GM19351 (cell line): ENCODE measurements around the gene ARSG.

Experiments
- ATAC-seq: cut with Tn5 transposase; IDR thresholded peaks from one replicate; pipeline ENCODE4 v1.9.1; 2021; ENCODE audit warnings: mild to moderate bottlenecking, moderate library complexity; ENCODE audit not compliant: unreplicated experiment

ARSG gene

GRCh38 chr17:68424203-68424602, 132.9 kb downstream of the ARSG start:
- no peak for ATAC-seq

DNA sequence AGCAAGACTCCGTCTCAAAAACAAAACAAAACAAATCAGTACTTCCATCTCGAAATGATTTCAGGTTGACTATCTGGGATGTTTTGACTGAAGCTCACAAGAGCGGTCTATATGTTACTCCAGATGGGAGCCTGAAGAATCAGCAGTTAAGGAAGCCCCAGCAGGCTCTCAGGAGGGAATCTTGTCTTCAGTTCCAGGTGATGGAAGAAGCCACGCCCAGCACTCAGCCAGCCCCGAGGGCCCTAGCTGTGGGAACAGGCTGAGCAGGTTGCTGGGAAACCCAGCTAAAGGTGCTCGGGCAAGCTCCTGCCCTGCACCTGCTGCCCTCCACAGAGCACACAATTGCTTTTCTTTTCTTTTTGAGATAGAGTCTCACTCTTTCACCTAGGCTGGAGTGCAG, 133.6 kb downstream of the ARSG start:
- ATAC-seq = no peak

DNA sequence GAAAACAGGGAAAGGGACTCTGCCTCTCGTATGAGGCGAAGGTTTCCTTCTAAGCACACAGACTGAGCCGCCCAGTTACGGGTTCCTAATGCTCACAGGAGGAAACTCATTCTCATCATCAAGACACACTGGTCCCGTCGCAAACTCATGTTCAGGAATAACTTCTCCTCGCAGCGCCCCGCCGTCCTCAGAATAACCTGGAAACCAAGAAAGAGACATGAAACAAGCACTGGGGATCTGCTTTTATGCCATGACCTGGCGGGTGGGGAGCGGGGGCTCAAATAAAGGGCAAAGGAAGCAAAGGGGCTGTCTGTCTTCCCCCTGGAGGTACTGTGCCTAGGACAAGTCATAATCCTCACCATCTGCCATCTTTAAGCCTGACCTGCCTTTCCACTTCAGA, 134.7 kb downstream of the ARSG start:
- no peak for ATAC-seq

DNA sequence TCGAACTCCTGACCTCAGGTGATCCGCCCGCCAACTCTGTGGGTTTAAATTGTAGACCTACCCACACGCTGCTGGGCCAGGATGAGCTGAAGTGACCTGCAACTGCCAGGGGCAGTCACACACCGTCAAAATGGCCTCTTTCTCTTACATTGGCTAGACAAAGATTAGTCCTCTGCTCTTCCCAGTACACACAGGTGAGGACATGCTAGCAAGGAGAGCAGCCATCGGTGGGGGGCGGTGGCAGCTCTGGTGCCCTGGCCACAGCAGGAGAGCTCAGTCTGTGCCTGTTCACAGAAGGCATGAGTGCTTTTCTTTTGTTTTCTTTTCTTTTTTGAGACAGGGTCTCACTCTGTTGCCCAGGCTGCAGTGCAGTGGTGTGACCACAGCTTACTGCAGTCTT, 136.3 kb downstream of the ARSG start:
- no peak for ATAC-seq

DNA sequence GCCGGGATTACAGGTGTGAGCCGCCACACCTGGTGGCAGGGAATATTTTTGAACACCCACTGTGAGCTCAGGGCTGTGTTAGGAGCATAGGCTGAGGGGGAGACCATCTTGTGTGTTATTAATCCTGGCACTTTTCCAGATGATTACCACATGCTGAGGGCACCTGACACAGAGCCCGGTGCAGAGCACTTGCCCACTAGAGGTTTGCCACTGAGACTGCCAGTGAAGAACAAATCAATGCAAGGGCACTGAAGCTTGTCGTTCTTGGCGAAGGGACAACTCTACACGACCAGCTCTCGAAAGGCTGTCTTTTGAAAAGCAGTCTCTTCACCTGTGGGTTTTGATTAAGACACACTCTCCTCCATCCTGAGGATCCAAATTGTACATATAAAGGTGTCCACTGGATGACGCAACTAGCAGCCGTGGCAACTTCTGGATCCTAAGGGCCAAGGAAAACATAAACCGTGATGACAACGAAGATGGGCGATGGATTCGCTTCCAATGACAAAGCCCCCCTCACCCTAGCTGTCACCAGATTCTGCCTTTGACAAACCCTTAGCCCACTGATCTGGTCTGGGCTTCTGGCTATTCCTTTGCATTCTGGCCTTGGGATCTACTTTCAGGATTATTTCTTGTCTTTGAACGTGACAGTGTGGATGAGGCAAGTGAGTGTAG, 137.3 kb downstream of the ARSG start:
- no peak for ATAC-seq

DNA sequence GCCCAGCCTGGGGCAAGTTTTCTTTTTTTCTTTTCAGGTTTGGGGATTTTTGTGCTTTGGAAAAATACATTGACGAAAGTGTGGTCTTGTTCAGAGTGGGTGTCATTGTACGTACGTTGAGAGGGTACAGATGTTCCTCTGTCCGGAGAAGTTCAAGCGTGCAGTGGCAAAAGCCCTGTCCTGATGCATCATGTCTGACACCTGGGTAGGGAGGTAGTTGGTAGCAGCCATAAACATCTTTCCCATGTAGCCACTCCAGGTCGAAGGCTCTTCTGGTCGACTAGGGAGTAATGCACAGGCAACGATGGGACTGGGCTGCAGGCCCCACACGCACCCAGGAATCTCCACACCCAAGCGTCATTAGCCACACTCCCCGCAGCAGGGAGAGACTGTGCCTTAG, 138.6 kb downstream of the ARSG start:
- no peak for ATAC-seq

DNA sequence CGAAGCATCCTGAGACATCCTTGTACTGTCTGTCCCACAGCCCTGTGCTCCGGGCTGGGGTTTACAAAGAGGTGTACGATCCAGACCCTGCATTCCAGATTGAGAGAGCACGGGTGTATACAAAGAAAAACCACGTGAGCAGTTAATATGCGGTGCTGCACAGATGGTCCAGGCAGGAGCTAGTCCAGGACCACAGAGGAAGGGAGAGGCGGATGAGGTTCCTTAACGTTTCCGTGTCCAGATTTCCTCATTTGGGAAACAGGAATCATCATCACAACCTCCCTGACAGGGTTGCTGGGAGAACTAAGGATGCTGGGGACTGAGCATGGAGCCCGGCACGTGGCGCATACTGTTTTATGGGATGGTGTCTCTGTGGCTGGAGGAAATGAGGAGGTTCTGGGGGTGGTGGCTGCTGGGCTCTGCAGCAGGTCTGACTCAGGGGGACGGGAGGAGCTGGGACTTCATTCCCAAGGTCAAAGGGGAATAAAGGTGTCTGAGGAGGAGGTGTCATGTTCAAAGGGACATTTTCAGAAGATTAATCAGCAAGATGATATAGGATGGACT, 139.8 kb downstream of the ARSG start:
- no peak for ATAC-seq

- peak; percentile 47 for ATAC-seq
Observed at GRCh38 chr17:68431661-68432071, 140.4 kb downstream of the ARSG start.

GRCh38 chr17:68432086-68432864, 141.0 kb downstream of the ARSG start:
- no peak for ATAC-seq

GRCh38 chr17:68433211-68433610, 141.9 kb downstream of the ARSG start:
- no peak for ATAC-seq

DNA sequence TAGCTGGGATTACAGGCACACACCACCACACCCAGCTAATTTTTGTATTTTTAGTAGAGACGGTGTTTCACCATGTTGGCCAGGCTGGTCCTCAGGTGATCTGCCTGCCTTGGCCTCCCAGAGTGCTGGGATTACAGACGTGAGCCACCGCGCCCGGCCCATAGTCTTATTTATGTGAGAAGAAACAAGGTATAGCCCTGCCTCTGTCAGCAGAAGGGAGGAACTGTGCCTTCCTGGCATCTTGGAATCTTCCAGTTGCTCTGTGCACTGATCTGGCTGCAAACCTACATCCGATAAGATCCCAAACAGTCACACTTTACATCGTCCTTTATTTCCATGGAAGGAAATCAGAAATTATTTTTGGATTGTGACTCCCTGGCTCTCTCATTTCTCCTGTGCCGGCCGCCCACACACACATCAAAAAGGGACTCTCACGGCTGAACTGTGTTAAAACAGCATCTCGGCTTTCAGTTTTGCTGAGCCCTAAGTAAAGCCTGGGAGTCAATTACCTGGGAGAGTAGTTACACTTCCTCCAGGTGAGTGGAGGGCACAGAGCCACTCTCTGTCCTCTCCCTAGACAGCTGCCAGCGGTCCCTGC, 142.7 kb downstream of the ARSG start:
- ATAC-seq = no peak

DNA sequence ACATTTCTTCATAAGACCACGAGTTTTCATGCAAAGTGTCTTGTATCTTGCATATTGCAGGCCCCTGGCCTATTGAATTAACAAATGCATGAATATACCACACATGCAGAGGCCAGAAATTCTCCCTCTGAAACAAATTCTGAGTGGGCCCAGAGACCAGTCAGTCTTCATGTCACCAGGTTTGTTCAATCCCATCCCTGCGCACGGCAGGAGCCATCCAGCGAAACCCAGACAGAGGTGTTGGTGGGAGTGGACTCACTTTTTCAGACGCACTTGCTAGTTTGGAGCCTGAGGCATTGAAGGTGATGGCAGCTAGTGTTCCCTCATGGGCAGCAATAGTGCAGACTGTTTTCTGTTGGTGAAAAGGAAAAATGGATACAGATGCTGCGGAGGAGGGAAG, 144.1 kb downstream of the ARSG start:
- ATAC-seq = no peak

GRCh38 chr17:68435876-68436842, 144.9 kb downstream of the ARSG start:
- peak; percentile 57 for ATAC-seq

GRCh38 chr17:68437979-68438822, 146.9 kb downstream of the ARSG start:
- peak; percentile 69 for ATAC-seq

DNA sequence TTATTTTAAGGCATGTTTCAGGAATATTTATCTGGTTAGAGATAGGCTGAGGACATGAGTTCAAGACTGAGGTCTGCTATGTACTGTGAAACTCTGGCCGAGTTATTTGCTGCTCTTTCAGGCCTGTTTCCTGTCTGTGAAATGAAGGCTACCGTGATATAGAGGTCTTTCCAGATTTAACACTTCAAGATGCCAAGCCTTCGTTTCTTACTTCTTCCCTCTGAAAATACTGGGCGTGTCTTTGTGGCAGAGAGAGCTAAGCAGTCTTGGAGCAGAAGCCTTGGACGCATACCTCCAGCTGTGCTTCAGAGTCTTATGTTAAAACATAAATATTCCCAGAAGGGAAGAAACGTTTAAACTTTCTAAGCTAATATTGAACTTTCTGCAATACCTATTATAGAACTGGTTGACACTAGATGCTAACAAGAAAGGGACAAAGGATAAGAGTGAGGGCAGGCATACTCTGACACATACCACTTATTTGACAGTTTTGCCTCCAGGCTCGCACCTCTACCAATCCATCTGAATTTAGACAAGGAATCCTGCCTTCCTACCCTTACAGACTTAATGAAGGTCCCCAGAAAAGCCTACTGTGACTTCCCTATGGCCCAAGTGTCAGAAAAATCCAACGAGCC, 148.5 kb downstream of the ARSG start:
- no peak for ATAC-seq

GRCh38 chr17:68440526-68440925, 149.2 kb downstream of the ARSG start:
- no peak for ATAC-seq

- no peak for ATAC-seq
Observed at GRCh38 chr17:68441070-68441770, 149.9 kb downstream of the ARSG start.

- ATAC-seq = no peak
Observed at GRCh38 chr17:68443972-68444464, 152.7 kb downstream of the ARSG start.
